HepG2 (cell line): Measurements from ENCODE around the gene MS4A7. TPM values are rescaled to one million over a fixed set of nuclear protein-coding genes. Genes with fewer than 3 reads are reported as not detected.
A peak's percentile ranks its signal among the peaks of the same experiment; 100 is the strongest.

Experiments
- CBFB ChIP-seq: sonication (generic); formaldehyde crosslinking; IDR thresholded peaks from 2 replicates; pipeline ENCODE4 v1.4.0; 2020; ENCODE audit warnings: missing genetic modification reagents
- CTCF ChIP-seq: sonication (generic); formaldehyde crosslinking; IDR thresholded peaks from 2 replicates; pipeline ENCODE4 v1.5.0; 2020; ENCODE audit warnings: mild to moderate bottlenecking, missing genetic modification reagents, moderate library complexity
- FOXK1 ChIP-seq: sonication (generic); formaldehyde crosslinking; IDR thresholded peaks from 2 replicates; pipeline ENCODE4 v1.4.0; 2020; ENCODE audit warnings: low read depth, missing genetic modification reagents, borderline replicate concordance
- GLI4 ChIP-seq: sonication (generic); formaldehyde crosslinking; IDR thresholded peaks from 2 replicates; pipeline ENCODE4 v1.5.1; 2020; ENCODE audit warnings: missing genetic modification reagents, mild to moderate bottlenecking, moderate library complexity, borderline replicate concordance
- GLMP ChIP-seq: sonication (generic); formaldehyde crosslinking; IDR thresholded peaks from 2 replicates; pipeline ENCODE4 v1.9.0; 2021; ENCODE audit warnings: missing genetic modification reagents, mild to moderate bottlenecking, borderline replicate concordance
- HNRNPK ChIP-seq: fragments of 200-400 bp; formaldehyde crosslinking; IDR thresholded peaks from 2 replicates; pipeline ENCODE4 v1.6.1; 2018; ENCODE audit warnings: low read length, low read depth, moderate library complexity, mild to moderate bottlenecking; ENCODE audit not compliant: poor library complexity, severe bottlenecking
- MZF1 ChIP-seq: sonication (generic); formaldehyde crosslinking; IDR thresholded peaks from 2 replicates; pipeline ENCODE4 v1.8.1; 2023; ENCODE audit warnings: mild to moderate bottlenecking, missing genetic modification reagents, borderline replicate concordance
- NR3C1 ChIP-seq: sonication (generic); formaldehyde crosslinking; IDR thresholded peaks from 2 replicates; pipeline ENCODE4 v1.4.0; 2020; ENCODE audit warnings: missing genetic modification reagents
- PHF21A ChIP-seq: sonication (generic); formaldehyde crosslinking; IDR thresholded peaks from 2 replicates; pipeline ENCODE4 v1.5.0; 2020; ENCODE audit warnings: mild to moderate bottlenecking, missing genetic modification reagents
- RAD21 ChIP-seq: fragments of 450-650 bp; formaldehyde crosslinking; IDR thresholded peaks from 2 replicates; pipeline ENCODE4 v1.5.0; 2020; ENCODE audit warnings: mild to moderate bottlenecking
- RCOR2 ChIP-seq: IDR thresholded peaks from 2 replicates; pipeline ENCODE4 v1.6.1; 2016; ENCODE audit warnings: missing biosample characterization, missing genetic modification reagents
- SNRNP70 ChIP-seq: fragments of 200-400 bp; formaldehyde crosslinking; IDR thresholded peaks from 2 replicates; pipeline ENCODE4 v1.6.1; 2017; ENCODE audit warnings: mild to moderate bottlenecking, low read depth, low read length, moderate library complexity
- SPEN ChIP-seq: sonication (generic); formaldehyde crosslinking; IDR thresholded peaks from 2 replicates; pipeline ENCODE4 v1.5.1; 2020; ENCODE audit warnings: low read depth, mild to moderate bottlenecking, missing genetic modification reagents
- XRCC5 ChIP-seq: fragments of 200-400 bp; formaldehyde crosslinking; optimal IDR thresholded peaks from 2 replicates; pipeline ENCODE3; 2017; ENCODE audit warnings: mild to moderate bottlenecking, low read length
- ZBTB33 ChIP-seq: sonication (generic); formaldehyde crosslinking; IDR thresholded peaks from 2 replicates; pipeline ENCODE4 v1.4.0; 2020; ENCODE audit warnings: missing genetic modification reagents
- ZBTB8A ChIP-seq: sonication (generic); formaldehyde crosslinking; IDR thresholded peaks from 2 replicates; pipeline ENCODE4 v1.4.0; 2020; ENCODE audit warnings: mild to moderate bottlenecking, low read depth, missing genetic modification reagents, borderline replicate concordance
- ZFX ChIP-seq: sonication (generic); formaldehyde crosslinking; IDR thresholded peaks from 2 replicates; pipeline ENCODE4 v1.4.0; 2020; ENCODE audit warnings: mild to moderate bottlenecking, low read depth, missing genetic modification reagents, moderate library complexity
- ZNF235 ChIP-seq: sonication (generic); formaldehyde crosslinking; IDR thresholded peaks from 2 replicates; pipeline ENCODE4 v1.8.1; 2023; ENCODE audit warnings: mild to moderate bottlenecking, missing genetic modification reagents, borderline replicate concordance
- ZNF513 ChIP-seq: sonication (generic); formaldehyde crosslinking; conservative IDR thresholded peaks from 2 replicates; pipeline ENCODE4 v1.5.0; 2020; ENCODE audit warnings: missing genetic modification reagents
- ZNF639 ChIP-seq: conservative IDR thresholded peaks from 2 replicates; pipeline ENCODE4 v1.6.1; 2018; ENCODE audit warnings: missing genetic modification reagents
- ZNF839 ChIP-seq: sonication (generic); formaldehyde crosslinking; IDR thresholded peaks from 2 replicates; pipeline ENCODE4 v1.4.0; 2020; ENCODE audit warnings: missing genetic modification reagents, mild to moderate bottlenecking, borderline replicate concordance
- polyA plus RNA-seq, 8 experiments: library from polyadenylated mRNA; depleted of rRNA in 3 of 8; stranded (reverse) in 7 of 8; unstranded in 1 of 8; fragments of >200 nt; fragmentation: Illumina TruSeq in 4 of 8; extraction: Trizol in 4 of 8; gene quantifications; 2 replicates each; pipeline versions ENCODE4 v1.2.1 to v1.2.3, GENCODE V29; 2011 to 2016; ENCODE audit warnings: low read depth in 4 of 8, missing spikeins in 1 of 8, mixed read lengths in 1 of 8; ENCODE audit not compliant: insufficient read depth in 1 of 8
- total RNA-seq, 5 experiments: library from RNA; depleted of rRNA; stranded (reverse); fragments of >200 nt; fragmentation: Illumina TruSeq; extraction: Trizol; gene quantifications; 2 replicates each; pipeline ENCODE4 v1.2.3, GENCODE V29; 2016; ENCODE audit warnings: low read depth in 1 of 5

MS4A7 gene
- total and polyA plus RNA-seq, 2 of the 13 experiments (the other 11 are each of a cell fraction or from before 2014, with no cell fraction given), result not detected

- TF ChIP-seq CTCF (CRISPR knock-in tag) (peak; percentile 57), ZBTB8A (no peak), MZF1 (CRISPR knock-in tag) (no peak), HNRNPK (no peak), ZNF235 (CRISPR knock-in tag) (no peak), SNRNP70 (no peak), FOXK1 (CRISPR knock-in tag) (peak; percentile 31; the same call in 1 of the 2 replicates), SPEN (CRISPR knock-in tag) (no peak), RCOR2 (CRISPR knock-in tag) (no peak), ZBTB33 (no peak), RAD21 (CRISPR knock-in tag) (0 out of 2 replicates have a peak, but pooled peaks have one; percentile 22), ZFX (CRISPR knock-in tag) (no peak), CBFB (no peak), ZNF839 (CRISPR knock-in tag) (no peak), NR3C1 (CRISPR knock-in tag) (no peak), ZNF639 (CRISPR knock-in tag) (no peak), GLMP (CRISPR knock-in tag) (no peak), XRCC5 (peak; percentile 40), PHF21A (no peak), ZNF513 (CRISPR knock-in tag) (no peak), GLI4 (no peak)
Measured at GRCh38 chr11:60334005-60334620, 44.2 kb upstream of the MS4A7 start (continued).
